ENCODE measurements around the gene SLC9C2.
"Not testable (repeated sequence)": the region's sequence is repeated elsewhere in the genome, so short reads cannot be mapped to it uniquely, and the experiment has no call there.

The SLC9C2 gene

GRCh38 chr1:173523329-173523728, 79.5 kb downstream of the SLC9C2 start:
- H3K4me3 ChIP-seq (ENCODE audit: low read length), result no peak overlapping the region
- TF ChIP-seq, protein P1, sequence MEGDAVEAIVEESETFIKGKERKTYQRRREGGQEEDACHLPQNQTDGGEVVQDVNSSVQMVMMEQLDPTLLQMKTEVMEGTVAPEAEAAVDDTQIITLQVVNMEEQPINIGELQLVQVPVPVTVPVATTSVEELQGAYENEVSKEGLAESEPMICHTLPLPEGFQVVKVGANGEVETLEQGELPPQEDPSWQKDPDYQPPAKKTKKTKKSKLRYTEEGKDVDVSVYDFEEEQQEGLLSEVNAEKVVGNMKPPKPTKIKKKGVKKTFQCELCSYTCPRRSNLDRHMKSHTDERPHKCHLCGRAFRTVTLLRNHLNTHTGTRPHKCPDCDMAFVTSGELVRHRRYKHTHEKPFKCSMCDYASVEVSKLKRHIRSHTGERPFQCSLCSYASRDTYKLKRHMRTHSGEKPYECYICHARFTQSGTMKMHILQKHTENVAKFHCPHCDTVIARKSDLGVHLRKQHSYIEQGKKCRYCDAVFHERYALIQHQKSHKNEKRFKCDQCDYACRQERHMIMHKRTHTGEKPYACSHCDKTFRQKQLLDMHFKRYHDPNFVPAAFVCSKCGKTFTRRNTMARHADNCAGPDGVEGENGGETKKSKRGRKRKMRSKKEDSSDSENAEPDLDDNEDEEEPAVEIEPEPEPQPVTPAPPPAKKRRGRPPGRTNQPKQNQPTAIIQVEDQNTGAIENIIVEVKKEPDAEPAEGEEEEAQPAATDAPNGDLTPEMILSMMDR (conservative IDR thresholded peaks at IDR 0.05; ENCODE audit: low read depth, low read length), result no peak
- no peak for DNase-seq (ENCODE audit: low read depth)

- TF ChIP-seq, protein P1 (conservative IDR thresholded peaks at IDR 0.05; ENCODE audit: low read depth, low read length), result no peak
- DNase-seq (ENCODE audit: low read depth), result no peak
Observed at GRCh38 chr1:173520799-173521198, 82.1 kb downstream of the SLC9C2 start.

GRCh38 chr1:173514503-173514902, 88.4 kb downstream of the SLC9C2 start:
- not testable (repeated sequence) for DNase-seq (ENCODE audit: low read depth); H3K4me3 ChIP-seq (ENCODE audit: low read length)

More at GRCh38 chr1:173520799-173521198, 82.1 kb downstream of the SLC9C2 start:
- no peak overlapping the region for H3K4me3 ChIP-seq (ENCODE audit: low read length)

GRCh38 chr1:173509797-173510196, 93.1 kb downstream of the SLC9C2 start:
- no peak overlapping the region for H3K4me3 ChIP-seq (ENCODE audit: low read length)
- TF ChIP-seq, protein P1 (conservative IDR thresholded peaks at IDR 0.05; ENCODE audit: low read depth, low read length), result no peak
- no peak for DNase-seq (ENCODE audit: low read depth)

- no peak overlapping the region for H3K4me3 ChIP-seq (ENCODE audit: low read length)
- DNase-seq (ENCODE audit: low read depth), result no peak
- TF ChIP-seq, protein P1 (conservative IDR thresholded peaks at IDR 0.05; ENCODE audit: low read depth, low read length), result no peak
Observed at GRCh38 chr1:173508541-173508940, 94.3 kb downstream of the SLC9C2 start.

DNA sequence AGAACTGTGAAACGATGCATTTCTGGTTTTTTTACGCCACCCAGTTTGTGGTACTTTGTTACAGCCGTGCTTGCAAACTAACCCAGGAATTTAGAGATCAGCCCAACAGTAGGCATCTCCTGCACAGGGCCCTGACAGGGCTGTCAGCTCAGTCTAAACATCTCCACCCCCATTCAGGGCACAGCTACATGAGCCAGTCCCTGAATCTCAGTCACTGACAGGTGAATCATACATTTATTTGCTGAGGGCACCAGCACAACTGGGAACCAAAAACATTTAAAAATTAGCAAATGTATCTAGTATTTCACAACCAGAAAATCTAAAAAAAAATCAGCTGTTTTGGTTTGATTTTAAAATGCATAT, 95.0 kb downstream of the SLC9C2 start:
- no peak for DNase-seq (ENCODE audit: low read depth)
- TF ChIP-seq, protein P1 (conservative IDR thresholded peaks at IDR 0.05; ENCODE audit: low read depth, low read length), result no peak
- H3K4me3 ChIP-seq (ENCODE audit: low read length), result no peak overlapping the region

DNA sequence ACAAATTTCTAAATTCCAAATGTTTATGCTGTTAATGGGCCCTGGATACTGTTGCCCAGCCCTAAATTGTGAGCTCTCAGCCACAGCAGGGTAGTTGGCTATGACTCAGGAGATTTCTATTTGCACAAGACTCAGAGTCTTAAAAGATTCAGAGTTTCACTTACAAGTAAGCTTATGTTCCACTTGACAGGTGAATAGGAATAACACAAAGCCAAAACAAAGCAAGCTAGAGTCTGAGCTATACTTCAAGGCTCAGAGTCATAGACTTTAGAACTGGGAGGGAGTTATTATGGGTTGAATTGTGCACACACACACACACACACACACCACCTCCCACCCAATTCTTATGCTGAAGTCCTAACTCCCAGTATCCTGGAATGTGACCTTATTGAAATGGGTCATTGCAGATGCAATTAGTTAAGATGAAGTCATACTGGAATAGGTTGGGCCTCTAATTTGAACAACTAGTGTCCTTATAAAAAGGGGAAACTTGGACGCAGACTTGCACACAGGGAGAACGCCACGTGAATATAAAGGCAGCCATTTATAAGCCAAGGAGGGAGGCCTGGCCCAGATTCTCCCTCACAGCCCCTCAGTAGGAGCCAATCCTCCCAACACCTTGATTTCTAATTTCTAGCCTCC, 95.5 kb downstream of the SLC9C2 start:
- TF ChIP-seq, protein P1 (conservative IDR thresholded peaks at IDR 0.05; ENCODE audit: low read depth, low read length), result no peak
- peak; percentile 95 for DNase-seq (ENCODE audit: low read depth)
- H3K4me3 ChIP-seq (ENCODE audit: low read length), result no peak overlapping the region
